ENCODE data around the gene METRNL.

DNA sequence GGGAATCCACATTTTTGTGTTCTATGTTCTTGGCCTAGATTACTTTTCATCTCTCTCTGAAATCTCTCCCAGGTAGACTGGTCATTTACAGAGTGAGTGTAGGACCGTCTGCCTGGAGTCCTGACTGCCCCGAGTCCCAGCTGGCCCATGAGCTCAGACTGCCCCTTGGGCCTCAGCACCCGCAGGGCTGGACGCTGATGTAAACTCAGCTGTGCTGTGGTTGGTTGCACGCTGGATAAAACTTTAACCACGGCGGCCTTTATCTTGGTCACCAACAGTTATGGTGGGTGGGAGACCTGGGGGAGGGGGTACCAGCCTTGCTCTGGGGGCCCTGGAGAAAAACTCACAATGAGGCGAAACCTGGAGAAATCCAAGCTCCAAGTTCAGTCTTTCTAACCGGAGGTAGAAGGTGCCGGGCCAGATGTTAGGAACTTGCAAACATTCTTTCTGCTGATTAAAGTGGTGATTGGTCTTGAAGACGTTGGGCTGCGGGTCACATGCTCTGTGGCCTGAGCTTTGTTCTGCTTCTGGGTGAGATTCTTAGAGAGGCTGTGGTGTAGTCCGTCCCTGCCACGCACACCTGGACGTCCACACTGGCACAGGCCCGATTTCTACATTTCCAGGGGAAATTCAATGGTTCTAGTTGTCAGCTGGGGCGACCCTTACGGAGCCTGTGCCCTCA lies 6.9 kb downstream of the METRNL start:
- TF ChIP-seq POLR2AphosphoS5 (IDR thresholded peaks at IDR 0.05; ENCODE audit: low read depth, low read length): no peak
- TF ChIP-seq, protein P1, sequence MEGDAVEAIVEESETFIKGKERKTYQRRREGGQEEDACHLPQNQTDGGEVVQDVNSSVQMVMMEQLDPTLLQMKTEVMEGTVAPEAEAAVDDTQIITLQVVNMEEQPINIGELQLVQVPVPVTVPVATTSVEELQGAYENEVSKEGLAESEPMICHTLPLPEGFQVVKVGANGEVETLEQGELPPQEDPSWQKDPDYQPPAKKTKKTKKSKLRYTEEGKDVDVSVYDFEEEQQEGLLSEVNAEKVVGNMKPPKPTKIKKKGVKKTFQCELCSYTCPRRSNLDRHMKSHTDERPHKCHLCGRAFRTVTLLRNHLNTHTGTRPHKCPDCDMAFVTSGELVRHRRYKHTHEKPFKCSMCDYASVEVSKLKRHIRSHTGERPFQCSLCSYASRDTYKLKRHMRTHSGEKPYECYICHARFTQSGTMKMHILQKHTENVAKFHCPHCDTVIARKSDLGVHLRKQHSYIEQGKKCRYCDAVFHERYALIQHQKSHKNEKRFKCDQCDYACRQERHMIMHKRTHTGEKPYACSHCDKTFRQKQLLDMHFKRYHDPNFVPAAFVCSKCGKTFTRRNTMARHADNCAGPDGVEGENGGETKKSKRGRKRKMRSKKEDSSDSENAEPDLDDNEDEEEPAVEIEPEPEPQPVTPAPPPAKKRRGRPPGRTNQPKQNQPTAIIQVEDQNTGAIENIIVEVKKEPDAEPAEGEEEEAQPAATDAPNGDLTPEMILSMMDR (IDR thresholded peaks at IDR 0.05): no peak

Data from Panc1 (cell line).